WI38 (cell line): ENCODE results near the gene UBE2H.

Source experiments
- H3K4me3 ChIP-seq: 2 replicates; pipeline ENCODE4 v1.5.1; 2011; ENCODE audit warnings: low read depth, mild to moderate bottlenecking, control low read depth, low read length
- CTCF ChIP-seq: IDR thresholded peaks from 2 replicates; pipeline ENCODE4 v1.5.1; 2012; ENCODE audit warnings: low read depth, mild to moderate bottlenecking, control low read depth, low read length

Gene UBE2H

GRCh38 chr7:129919492-129919891 lies 33.3 kb downstream of the UBE2H start:
- no peak overlapping the region for H3K4me3 ChIP-seq
- no peak for TF ChIP-seq CTCF

- H3K4me3 ChIP-seq = no peak overlapping the region
- TF ChIP-seq CTCF = no peak
These were observed 33.8 kb downstream of the UBE2H start for GRCh38 chr7:129918922-129919321.

GRCh38 chr7:129917934-129918333 lies 34.8 kb downstream of the UBE2H start:
- no peak for TF ChIP-seq CTCF
- no peak overlapping the region for H3K4me3 ChIP-seq

DNA sequence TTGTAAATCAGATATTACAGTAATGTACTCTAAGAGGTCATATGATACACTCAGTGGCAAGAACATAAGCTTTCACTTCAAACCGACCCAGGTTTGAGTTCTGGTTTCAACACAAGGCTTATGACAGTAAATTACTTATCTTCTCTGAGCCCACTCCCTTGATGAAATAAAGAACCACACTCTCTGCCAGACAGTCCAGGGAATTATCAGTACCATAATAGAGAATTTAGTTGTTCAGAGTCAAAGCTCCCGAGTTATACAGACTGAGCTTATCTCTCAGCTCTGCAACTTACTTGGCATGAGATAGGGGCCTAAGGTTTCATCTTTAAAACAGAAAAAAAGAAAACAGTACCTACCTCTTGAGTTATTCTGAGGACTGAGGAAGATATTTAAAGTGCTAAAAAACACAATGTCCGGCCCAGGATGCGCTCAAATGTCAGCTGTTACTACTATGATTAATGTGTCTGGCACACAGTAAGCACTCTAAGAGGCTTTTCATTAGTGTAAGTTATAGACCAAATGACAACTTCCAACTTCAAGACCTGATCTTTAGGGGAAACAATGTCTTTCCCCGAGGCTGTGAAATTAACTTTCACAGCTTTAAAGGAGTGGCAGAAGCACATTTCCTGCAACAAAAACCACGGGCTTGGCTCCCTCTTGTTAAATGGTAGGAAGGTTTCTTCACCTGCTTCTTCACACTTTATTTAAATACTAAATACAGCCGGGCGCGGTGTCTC lies 38.1 kb downstream of the UBE2H start:
- H3K4me3 ChIP-seq = no peak overlapping the region
- TF ChIP-seq CTCF = no peak

GRCh38 chr7:129913428-129913827 lies 39.3 kb downstream of the UBE2H start:
- H3K4me3 ChIP-seq = no peak overlapping the region
- no peak for TF ChIP-seq CTCF

DNA sequence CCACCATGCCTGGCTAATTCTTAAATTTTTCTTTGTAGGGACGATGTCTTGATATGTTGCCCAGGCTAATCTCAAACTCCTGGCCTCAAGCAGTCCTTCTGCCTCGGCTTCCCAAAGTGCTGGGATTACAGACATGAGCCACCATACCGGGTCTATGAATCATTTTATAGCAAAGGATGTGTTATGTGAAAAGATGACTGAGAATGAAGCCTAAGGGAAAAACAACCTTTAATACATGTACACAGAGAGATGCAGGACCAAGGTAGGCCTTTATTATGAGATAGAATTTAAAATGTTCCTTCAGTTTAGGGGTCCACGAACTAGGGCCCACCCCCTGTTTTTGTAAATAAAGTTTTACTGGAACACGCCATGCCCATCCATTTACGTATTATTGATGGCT lies 41.0 kb downstream of the UBE2H start:
- H3K4me3 ChIP-seq = no peak overlapping the region
- TF ChIP-seq CTCF = no peak

GRCh38 chr7:129909669-129910068 lies 43.1 kb downstream of the UBE2H start:
- no peak for TF ChIP-seq CTCF

More at GRCh38 chr7:129909669-129910068, 43.1 kb downstream of the UBE2H start:
- H3K4me3 ChIP-seq = no peak overlapping the region
